ENCODE data around the gene GABRB1.
A peak's percentile ranks its signal among the peaks of the same experiment; 100 is the strongest.

The GABRB1 gene

GRCh38 chr4:47049347-47049746, 18.0 kb downstream of the GABRB1 start:
- DNase-seq (ENCODE audit: low spot score), result no peak

GRCh38 chr4:47050761-47051725, 19.7 kb downstream of the GABRB1 start:
- DNase-seq (ENCODE audit: low spot score), result peak; percentile 43

GRCh38 chr4:47053485-47053884, 22.1 kb downstream of the GABRB1 start:
- no peak for DNase-seq (ENCODE audit: low spot score)

GRCh38 chr4:47054130-47054529, 22.8 kb downstream of the GABRB1 start:
- DNase-seq (ENCODE audit: low spot score), result no peak

GRCh38 chr4:47057991-47058390, 26.6 kb downstream of the GABRB1 start:
- DNase-seq (ENCODE audit: low spot score), result no peak

GRCh38 chr4:47060561-47060960, 29.2 kb downstream of the GABRB1 start:
- no peak for DNase-seq (ENCODE audit: low spot score)

DNA sequence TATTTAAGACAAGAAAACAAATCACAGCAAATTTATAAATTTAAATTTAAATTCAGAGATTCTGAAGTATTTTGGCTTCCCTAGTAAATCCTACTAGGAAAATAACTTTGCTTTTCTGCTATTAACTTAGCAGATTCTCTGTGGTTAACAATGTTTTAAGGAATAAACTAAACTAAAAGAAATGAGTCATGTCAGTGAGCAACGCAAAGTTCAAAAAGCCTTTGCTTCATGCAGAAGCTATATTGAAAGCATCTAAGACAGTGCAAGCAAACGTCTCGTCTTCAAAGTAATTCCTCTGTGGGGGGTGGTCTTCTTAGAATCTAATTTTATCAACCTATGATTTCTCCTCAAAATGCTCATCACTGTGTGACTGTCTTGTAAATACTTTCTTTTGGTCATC, 30.1 kb downstream of the GABRB1 start:
- no peak for DNase-seq (ENCODE audit: low spot score)

GRCh38 chr4:47065051-47065481, 33.7 kb downstream of the GABRB1 start:
- DNase-seq (ENCODE audit: low spot score), result peak; percentile 69

GRCh38 chr4:47068986-47069385, 37.6 kb downstream of the GABRB1 start:
- no peak for DNase-seq (ENCODE audit: low spot score)

- no peak for DNase-seq (ENCODE audit: low spot score)
Observed at GRCh38 chr4:47071901-47072341, 40.6 kb downstream of the GABRB1 start.

- DNase-seq (ENCODE audit: low spot score), result no peak
Observed at GRCh38 chr4:47073647-47074046, 42.3 kb downstream of the GABRB1 start.

- no peak for DNase-seq (ENCODE audit: low spot score)
Observed at GRCh38 chr4:47074816-47075215, 43.4 kb downstream of the GABRB1 start.

DNA sequence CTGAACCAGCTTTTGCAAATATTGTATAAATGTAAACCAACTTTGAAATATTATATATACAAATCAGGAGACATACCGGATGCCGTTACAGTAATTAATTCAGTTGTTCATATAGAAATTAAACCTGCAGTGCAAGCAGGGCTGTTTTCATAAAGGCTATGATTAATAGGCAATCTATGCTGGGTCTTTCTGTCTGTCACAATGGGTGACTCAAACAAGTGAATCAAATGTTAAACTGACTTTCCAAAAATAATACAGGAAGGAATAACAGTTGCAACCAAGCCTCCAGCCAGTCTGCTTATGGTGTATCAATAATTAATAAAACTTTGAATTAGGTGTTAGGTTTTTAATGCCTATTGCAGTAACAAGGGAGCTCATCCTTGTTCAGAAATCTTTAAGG, 43.9 kb downstream of the GABRB1 start:
- no peak for DNase-seq (ENCODE audit: low spot score)

DNA sequence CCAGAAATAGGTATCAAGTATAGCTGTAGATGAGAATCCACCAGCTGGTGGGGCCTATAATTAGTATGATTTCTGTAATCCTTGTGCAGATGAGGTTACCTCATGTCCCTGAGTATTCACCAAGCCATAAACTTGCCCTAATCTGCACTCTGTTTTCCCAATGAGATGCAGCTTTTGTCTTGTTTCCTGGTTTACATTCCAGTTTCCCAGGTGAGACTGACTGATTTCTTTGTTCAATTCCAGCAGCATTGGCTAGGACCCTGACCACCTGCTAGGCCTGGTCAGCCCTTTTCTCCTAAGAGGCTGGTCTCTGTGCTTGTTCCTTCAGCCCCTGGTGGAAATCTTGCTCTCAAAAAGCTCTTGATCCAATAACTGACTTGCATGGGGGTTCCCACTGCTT, 44.6 kb downstream of the GABRB1 start:
- no peak for DNase-seq (ENCODE audit: low spot score)

- no peak for DNase-seq (ENCODE audit: low spot score)
Observed at GRCh38 chr4:47084111-47084510, 52.7 kb downstream of the GABRB1 start.

DNA sequence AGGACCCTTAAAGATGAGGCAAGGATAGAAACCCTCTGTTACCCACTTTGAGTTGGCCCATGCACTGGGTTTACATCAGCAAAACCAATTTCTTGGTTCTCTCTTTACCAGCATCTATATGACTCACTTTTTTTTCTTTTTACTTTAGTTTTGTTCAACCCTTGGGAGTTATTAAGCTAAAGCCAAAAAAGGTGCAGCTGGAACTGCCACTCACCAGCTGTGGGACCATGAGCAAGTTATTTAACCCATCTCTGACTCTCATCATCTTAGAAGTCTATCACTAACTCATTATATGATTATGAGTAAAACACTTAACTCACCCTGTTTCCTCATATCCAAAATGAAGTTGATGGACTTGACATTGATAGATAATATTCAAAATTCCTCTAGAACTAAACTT, 53.4 kb downstream of the GABRB1 start:
- no peak for DNase-seq (ENCODE audit: low spot score)

- peak; percentile 28 for DNase-seq (ENCODE audit: low spot score)
Observed at GRCh38 chr4:47088298-47088697, 56.9 kb downstream of the GABRB1 start.

DNA sequence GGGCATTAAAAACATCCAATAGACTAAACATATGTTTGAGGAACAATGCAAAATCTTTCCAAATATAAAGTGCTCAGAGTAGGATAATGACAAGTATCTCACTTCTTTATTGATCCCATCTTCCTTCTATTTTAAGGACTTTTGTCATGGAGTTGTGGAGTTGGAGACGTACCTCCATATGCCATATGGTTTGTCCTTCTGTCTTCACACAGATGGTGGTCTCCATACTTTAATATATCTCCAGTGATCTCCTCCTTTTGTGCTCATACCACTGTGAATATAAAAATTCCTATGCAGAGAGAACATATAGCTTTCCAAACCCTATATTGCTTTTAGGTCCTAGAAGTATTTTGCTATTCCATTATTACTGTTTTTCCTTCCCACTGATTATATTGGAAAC, 64.5 kb downstream of the GABRB1 start:
- no peak for DNase-seq (ENCODE audit: low spot score)

GRCh38 chr4:47101453-47101852, 70.1 kb downstream of the GABRB1 start:
- DNase-seq (ENCODE audit: low spot score), result no peak

DNA sequence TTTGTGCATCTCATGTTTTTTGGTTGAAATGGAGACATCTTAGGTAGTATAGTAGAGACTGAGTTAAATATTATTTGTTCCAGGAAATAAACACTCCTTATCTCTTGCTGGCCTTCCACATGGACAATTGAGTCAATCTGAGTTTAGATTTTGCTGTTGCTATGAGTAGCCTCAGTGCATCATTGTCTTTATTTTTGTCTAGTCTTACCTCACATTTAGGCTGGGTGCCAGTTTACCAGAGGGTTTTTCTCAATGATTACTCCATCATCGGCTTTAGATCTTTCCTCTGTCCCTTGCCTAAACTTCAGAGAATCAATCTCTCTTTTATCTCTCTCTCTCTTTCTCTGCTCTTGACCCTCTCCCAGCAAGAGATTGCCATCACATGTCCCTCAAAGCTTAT, 73.6 kb downstream of the GABRB1 start:
- DNase-seq (ENCODE audit: low spot score), result no peak

DNA sequence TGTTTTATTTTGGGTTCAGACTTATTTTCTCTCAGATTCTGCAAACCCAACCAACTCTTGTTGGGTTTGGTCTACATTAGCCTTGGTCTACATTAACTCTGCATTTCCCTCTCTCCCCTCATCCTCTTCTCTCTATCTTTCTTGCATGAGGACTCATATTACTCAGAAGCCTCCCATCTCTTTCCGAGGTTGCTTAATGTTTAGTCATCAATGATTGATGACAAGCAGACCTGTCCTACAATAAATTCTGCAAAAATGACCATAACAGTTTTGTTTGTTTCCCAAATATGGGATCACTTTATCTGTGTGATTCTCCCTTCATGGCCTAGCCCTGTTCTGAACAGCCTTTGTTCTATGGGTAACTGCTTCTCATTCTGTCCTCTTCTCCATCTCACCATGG, 75.2 kb downstream of the GABRB1 start:
- DNase-seq (ENCODE audit: low spot score), result no peak

- DNase-seq (ENCODE audit: low spot score), result no peak
Observed at GRCh38 chr4:47109379-47109778, 78.0 kb downstream of the GABRB1 start.

- no peak for DNase-seq (ENCODE audit: low spot score)
Observed at GRCh38 chr4:47110546-47111132, 79.3 kb downstream of the GABRB1 start.
